ENCODE measurements around the gene PTPRK. TPM values are rescaled to one million over a fixed set of nuclear protein-coding genes. Genes with fewer than 3 reads are reported as not detected.

Gene PTPRK
- total and polyA plus RNA-seq, 2 donors = 9.3 to 26.8 TPM

GRCh38 chr6:128276311-128276710 lies 244.1 kb downstream of the PTPRK start:
- peaks cover 0 to 2% of the 10 kb centered on the region in 2 donors for H3K4me1 ChIP-seq (ENCODE audit: control insufficient read depth in 2 of 2, insufficient read depth in 2 of 2, low read length in 2 of 2)
- no peak overlapping the region for H3K4me3 ChIP-seq (ENCODE audit: low read length in 2 of 2)
- H3K9me3 ChIP-seq (ENCODE audit: control insufficient read depth in 2 of 2, insufficient read depth in 1 of 2, low read length in 1 of 2) = no peaks in the 10 kb centered on the region
- H3K27ac ChIP-seq (ENCODE audit: low read depth in 1 of 2, low read length in 1 of 2) = no peak overlapping the region
- H3K36me3 ChIP-seq (ENCODE audit: control insufficient read depth in 2 of 2, insufficient read depth in 2 of 2, low read length in 1 of 2) = no peaks in the 10 kb centered on the region
- DNase-seq (ENCODE audit: low read depth in 6 of 9, low spot score in 9 of 9) = no peak
- H3K27me3 ChIP-seq (ENCODE audit: control insufficient read depth in 2 of 2, insufficient read depth in 1 of 2, low read length in 1 of 2) = no peaks in the 10 kb centered on the region

DNA sequence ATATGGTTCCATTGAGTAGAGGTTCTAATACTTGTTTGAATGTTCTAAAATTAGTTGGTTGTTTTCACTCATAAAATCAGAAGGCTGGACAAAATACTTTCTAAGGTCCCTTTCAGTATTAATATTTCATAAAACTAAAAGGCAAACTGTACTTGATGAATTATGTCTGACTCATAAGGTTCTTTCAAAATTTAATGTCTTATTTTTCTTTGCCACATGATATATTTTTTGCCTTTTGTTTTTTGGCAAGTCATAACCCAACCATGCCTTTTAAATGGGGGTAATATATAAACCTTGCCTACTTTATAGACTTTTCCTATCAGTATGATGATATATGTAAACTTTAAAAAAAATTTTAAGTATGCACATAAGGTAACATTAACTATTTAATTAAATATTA lies 244.7 kb downstream of the PTPRK start:
- H3K27ac ChIP-seq (ENCODE audit: low read depth in 1 of 2, low read length in 1 of 2) = no peak overlapping the region
- H3K4me1 ChIP-seq (ENCODE audit: control insufficient read depth in 2 of 2, insufficient read depth in 2 of 2, low read length in 2 of 2) = peaks cover 2 to 5% of the 10 kb centered on the region in 2 donors
- no peaks in the 10 kb centered on the region for H3K36me3 ChIP-seq (ENCODE audit: control insufficient read depth in 2 of 2, insufficient read depth in 2 of 2, low read length in 1 of 2)
- no peaks in the 10 kb centered on the region for H3K27me3 ChIP-seq (ENCODE audit: control insufficient read depth in 2 of 2, insufficient read depth in 1 of 2, low read length in 1 of 2)
- no peak for DNase-seq (ENCODE audit: low read depth in 6 of 9, low spot score in 9 of 9)
- no peaks in the 10 kb centered on the region for H3K9me3 ChIP-seq (ENCODE audit: control insufficient read depth in 2 of 2, insufficient read depth in 1 of 2, low read length in 1 of 2)
- no peak overlapping the region for H3K4me3 ChIP-seq (ENCODE audit: low read length in 2 of 2)

GRCh38 chr6:128275030-128275429 lies 245.4 kb downstream of the PTPRK start:
- Histone ChIP-seq H3K9me3 (ENCODE audit: control insufficient read depth in 2 of 2, insufficient read depth in 1 of 2, low read length in 1 of 2) (no peaks in the 10 kb centered on the region), H3K36me3 (ENCODE audit: control insufficient read depth in 2 of 2, insufficient read depth in 2 of 2, low read length in 1 of 2) (no peaks in the 10 kb centered on the region), H3K27ac (ENCODE audit: low read depth in 1 of 2, low read length in 1 of 2) (no peak overlapping the region), H3K27me3 (ENCODE audit: control insufficient read depth in 2 of 2, insufficient read depth in 1 of 2, low read length in 1 of 2) (no peaks in the 10 kb centered on the region), H3K4me1 (ENCODE audit: control insufficient read depth in 2 of 2, insufficient read depth in 2 of 2, low read length in 2 of 2) (peaks cover 2 to 5% of the 10 kb centered on the region in 2 donors), H3K4me3 (ENCODE audit: low read length in 2 of 2) (no peak overlapping the region)
- no peak for DNase-seq (ENCODE audit: low read depth in 6 of 9, low spot score in 9 of 9)
- 97% methylated on average over 1 of the region's 1 CpG for WGBS

GRCh38 chr6:128271527-128271926 lies 248.9 kb downstream of the PTPRK start:
- no peak for DNase-seq (ENCODE audit: low read depth in 6 of 9, low spot score in 9 of 9)
- H3K4me3 ChIP-seq (ENCODE audit: low read length in 2 of 2) = no peak overlapping the region
- H3K9me3 ChIP-seq (ENCODE audit: control insufficient read depth in 2 of 2, insufficient read depth in 1 of 2, low read length in 1 of 2) = no peaks in the 10 kb centered on the region
- peaks cover 2 to 5% of the 10 kb centered on the region in 2 donors for H3K4me1 ChIP-seq (ENCODE audit: control insufficient read depth in 2 of 2, insufficient read depth in 2 of 2, low read length in 2 of 2)
- H3K27ac ChIP-seq (ENCODE audit: low read depth in 1 of 2, low read length in 1 of 2) = no peak overlapping the region
- whole genome bisulfite sequencing = 96% methylated on average over 1 of the region's 1 CpG
- no peaks in the 10 kb centered on the region for H3K27me3 ChIP-seq (ENCODE audit: control insufficient read depth in 2 of 2, insufficient read depth in 1 of 2, low read length in 1 of 2)
- no peaks in the 10 kb centered on the region for H3K36me3 ChIP-seq (ENCODE audit: control insufficient read depth in 2 of 2, insufficient read depth in 2 of 2, low read length in 1 of 2)

DNA sequence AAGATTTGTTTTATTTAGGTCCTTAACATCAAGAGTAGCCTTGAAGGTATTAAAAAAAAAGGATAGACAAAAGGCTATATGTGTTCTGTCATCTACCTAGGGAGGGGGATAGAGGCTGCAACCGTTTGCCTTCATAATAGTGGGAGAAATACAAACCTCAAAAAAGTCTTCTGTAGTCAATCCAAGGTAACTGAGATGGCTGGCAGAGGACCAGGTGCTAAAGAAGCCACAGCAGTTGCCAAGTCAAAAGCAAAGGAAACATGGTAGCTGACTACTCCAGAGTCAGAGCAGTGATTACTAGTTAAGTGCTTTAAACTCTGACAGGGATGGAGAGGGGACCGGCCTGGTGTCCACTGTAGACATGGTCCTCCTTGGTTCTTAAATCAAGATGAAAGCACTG lies 249.4 kb downstream of the PTPRK start:
- Histone ChIP-seq H3K9me3 (ENCODE audit: control insufficient read depth in 2 of 2, insufficient read depth in 1 of 2, low read length in 1 of 2) (no peaks in the 10 kb centered on the region), H3K4me1 (ENCODE audit: control insufficient read depth in 2 of 2, insufficient read depth in 2 of 2, low read length in 2 of 2) (peaks cover 2 to 5% of the 10 kb centered on the region in 2 donors), H3K27ac (ENCODE audit: low read depth in 1 of 2, low read length in 1 of 2) (no peak overlapping the region), H3K27me3 (ENCODE audit: control insufficient read depth in 2 of 2, insufficient read depth in 1 of 2, low read length in 1 of 2) (no peaks in the 10 kb centered on the region), H3K36me3 (ENCODE audit: control insufficient read depth in 2 of 2, insufficient read depth in 2 of 2, low read length in 1 of 2) (no peaks in the 10 kb centered on the region), H3K4me3 (ENCODE audit: low read length in 2 of 2) (no peak overlapping the region)
- DNase-seq (ENCODE audit: low read depth in 6 of 9, low spot score in 9 of 9) = peak in 1 of 9 donors; percentile 29
- WGBS = 67% methylated on average over 2 of the region's 2 CpGs

- WGBS = 98% methylated on average over 1 of the region's 1 CpG
- Histone ChIP-seq H3K36me3 (ENCODE audit: control insufficient read depth in 2 of 2, insufficient read depth in 2 of 2, low read length in 1 of 2) (peaks cover 3 to 5% of the 10 kb centered on the region in 2 donors), H3K9me3 (ENCODE audit: control insufficient read depth in 2 of 2, insufficient read depth in 1 of 2, low read length in 1 of 2) (no peaks in the 10 kb centered on the region), H3K27ac (ENCODE audit: low read depth in 1 of 2, low read length in 1 of 2) (no peak overlapping the region), H3K4me3 (ENCODE audit: low read length in 2 of 2) (no peak overlapping the region), H3K27me3 (ENCODE audit: control insufficient read depth in 2 of 2, insufficient read depth in 1 of 2, low read length in 1 of 2) (no peaks in the 10 kb centered on the region), H3K4me1 (ENCODE audit: control insufficient read depth in 2 of 2, insufficient read depth in 2 of 2, low read length in 2 of 2) (peaks cover 2 to 5% of the 10 kb centered on the region in 2 donors)
- DNase-seq (ENCODE audit: low read depth in 6 of 9, low spot score in 9 of 9) = no peak
These were observed 253.5 kb downstream of the PTPRK start for GRCh38 chr6:128266946-128267345.

GRCh38 chr6:128265706-128266105 lies 254.7 kb downstream of the PTPRK start:
- H3K4me1 ChIP-seq (ENCODE audit: control insufficient read depth in 2 of 2, insufficient read depth in 2 of 2, low read length in 2 of 2) = no peaks in the 10 kb centered on the region
- no peak for DNase-seq (ENCODE audit: low read depth in 6 of 9, low spot score in 9 of 9)
- H3K4me3 ChIP-seq (ENCODE audit: low read length in 2 of 2) = no peak overlapping the region
- peaks cover 3 to 5% of the 10 kb centered on the region in 2 donors for H3K36me3 ChIP-seq (ENCODE audit: control insufficient read depth in 2 of 2, insufficient read depth in 2 of 2, low read length in 1 of 2)
- 98% methylated on average over 3 of the region's 3 CpGs for WGBS
- no peaks in the 10 kb centered on the region for H3K9me3 ChIP-seq (ENCODE audit: control insufficient read depth in 2 of 2, insufficient read depth in 1 of 2, low read length in 1 of 2)
- no peak overlapping the region for H3K27ac ChIP-seq (ENCODE audit: low read depth in 1 of 2, low read length in 1 of 2)
- H3K27me3 ChIP-seq (ENCODE audit: control insufficient read depth in 2 of 2, insufficient read depth in 1 of 2, low read length in 1 of 2) = no peaks in the 10 kb centered on the region

DNA sequence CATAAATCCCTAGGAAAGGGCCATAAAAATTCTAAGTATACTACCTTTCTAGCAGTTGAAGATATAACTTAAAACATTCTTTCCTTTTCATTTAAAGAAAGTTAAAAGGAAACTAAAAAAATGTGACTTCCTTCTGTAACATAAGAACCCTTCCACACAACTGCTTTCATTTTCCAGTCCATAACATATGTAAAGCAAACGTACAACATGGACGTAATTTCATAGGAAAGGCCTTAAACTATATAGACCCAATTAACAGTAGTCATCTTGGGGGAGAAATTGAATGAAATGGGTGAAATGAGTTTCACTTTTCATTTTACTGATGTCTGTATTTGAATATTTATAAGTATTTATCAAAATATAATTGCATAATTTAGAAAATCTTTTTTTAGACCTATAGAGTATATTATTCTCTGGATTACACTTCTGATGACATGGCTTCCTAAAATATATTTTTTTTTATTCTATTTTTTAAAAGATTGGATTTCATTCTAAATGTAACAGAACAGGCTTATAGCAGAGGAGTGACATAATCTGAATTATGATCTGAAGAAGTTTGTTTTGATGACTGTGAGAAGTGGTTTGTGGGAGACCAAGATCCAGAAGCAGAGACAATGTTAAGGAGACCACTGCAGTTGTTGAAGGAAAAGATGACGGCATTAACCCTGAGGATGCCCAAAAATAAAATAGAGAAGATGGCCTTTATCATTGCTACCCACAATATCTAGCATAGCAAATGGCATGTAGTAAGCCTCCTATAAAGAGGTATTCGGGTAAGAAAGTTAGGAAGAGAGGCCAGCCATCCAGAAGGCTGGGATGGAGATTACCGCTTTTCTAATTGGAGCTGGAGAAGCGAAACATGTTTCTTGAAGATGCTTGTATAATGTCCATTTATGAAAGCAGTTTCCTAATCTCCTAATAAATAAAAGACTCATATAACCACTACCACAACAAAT lies 260.4 kb downstream of the PTPRK start:
- H3K36me3 ChIP-seq (ENCODE audit: control insufficient read depth in 2 of 2, insufficient read depth in 2 of 2, low read length in 1 of 2) = peaks cover 3 to 5% of the 10 kb centered on the region in 2 donors
- H3K27me3 ChIP-seq (ENCODE audit: control insufficient read depth in 2 of 2, insufficient read depth in 1 of 2, low read length in 1 of 2) = no peaks in the 10 kb centered on the region
- 50% methylated on average over 6 of the region's 6 CpGs for WGBS
- H3K4me1 ChIP-seq (ENCODE audit: control insufficient read depth in 2 of 2, insufficient read depth in 2 of 2, low read length in 2 of 2) = peaks cover 11 to 12% of the 10 kb centered on the region in 2 donors
- no peaks in the 10 kb centered on the region for H3K9me3 ChIP-seq (ENCODE audit: control insufficient read depth in 2 of 2, insufficient read depth in 1 of 2, low read length in 1 of 2)
- peak overlapping the region in 1 of 2 donors; percentile 11 for H3K4me3 ChIP-seq (ENCODE audit: low read length in 2 of 2)
- peak overlapping the region in 1 of 2 donors; percentile 85 for H3K27ac ChIP-seq (ENCODE audit: low read depth in 1 of 2, low read length in 1 of 2)
- DNase-seq (ENCODE audit: low read depth in 6 of 9, low spot score in 9 of 9) = peak in 6 of 9 donors; percentile 27 to 74 (median 36)

DNA sequence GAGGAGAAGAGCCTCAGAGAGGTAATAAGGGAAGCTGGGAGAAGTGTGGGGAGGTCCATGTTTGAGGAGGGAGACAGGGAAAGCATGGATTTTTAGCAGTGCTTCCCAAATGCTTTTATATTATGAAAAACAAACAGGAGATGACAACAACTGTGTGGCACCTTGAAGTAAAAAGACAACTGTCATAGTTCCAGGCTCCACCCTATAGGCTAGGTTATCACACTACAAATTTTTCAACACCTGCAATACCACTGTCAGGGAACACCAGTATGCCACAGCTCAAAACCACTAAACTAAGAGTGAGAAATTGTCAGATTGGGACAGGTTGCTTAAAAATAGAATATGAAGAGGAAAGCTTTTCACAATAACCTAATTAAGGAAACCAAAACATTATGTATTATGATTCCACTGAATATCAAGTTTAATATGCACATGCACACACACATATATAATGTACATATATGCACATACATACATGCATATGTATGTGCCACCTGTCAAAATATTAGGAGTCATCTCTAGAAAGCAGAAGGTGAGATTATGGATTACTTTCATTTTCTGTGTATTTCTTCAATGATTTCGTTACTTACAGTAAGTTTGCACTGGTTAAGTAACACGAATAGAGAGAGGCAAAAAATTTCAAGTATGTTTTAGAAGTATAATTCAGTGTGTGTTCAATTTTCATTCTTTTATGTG lies 261.2 kb downstream of the PTPRK start:
- 38% methylated on average over 2 of the region's 2 CpGs for WGBS
- peak overlapping the region in 1 of 2 donors; percentile 11 for H3K4me3 ChIP-seq (ENCODE audit: low read length in 2 of 2)
- no peaks in the 10 kb centered on the region for H3K9me3 ChIP-seq (ENCODE audit: control insufficient read depth in 2 of 2, insufficient read depth in 1 of 2, low read length in 1 of 2)
- H3K27me3 ChIP-seq (ENCODE audit: control insufficient read depth in 2 of 2, insufficient read depth in 1 of 2, low read length in 1 of 2) = no peaks in the 10 kb centered on the region
- H3K4me1 ChIP-seq (ENCODE audit: control insufficient read depth in 2 of 2, insufficient read depth in 2 of 2, low read length in 2 of 2) = peaks cover 11 to 12% of the 10 kb centered on the region in 2 donors
- DNase-seq (ENCODE audit: low read depth in 6 of 9, low spot score in 9 of 9) = peak in 8 of 9 donors; percentile 38 to 81 (median 56)
- H3K27ac ChIP-seq (ENCODE audit: low read depth in 1 of 2, low read length in 1 of 2) = peak overlapping the region; percentile 36 to 85
- H3K36me3 ChIP-seq (ENCODE audit: control insufficient read depth in 2 of 2, insufficient read depth in 2 of 2, low read length in 1 of 2) = peaks cover 3 to 5% of the 10 kb centered on the region in 2 donors

Measured in thymus (tissue), 11 donors.